Kidney epithelial cell (primary cell): Measurements from ENCODE around the gene PCSK2. TPM values are rescaled to one million over a fixed set of nuclear protein-coding genes. Genes with fewer than 3 reads are reported as not detected.

Source experiments
- DNase-seq: peaks from one replicate; pipeline ENCODE4 v3.0.0-alpha.2; 2010; ENCODE audit warnings: low read depth
- H3K27me3 ChIP-seq: 2 replicates; pipeline ENCODE4 v1.6.0; 2011; ENCODE audit warnings: low read length; ENCODE audit not compliant: control insufficient read depth, insufficient read depth
- H3K36me3 ChIP-seq: 2 replicates; pipeline ENCODE4 v1.5.1; 2011; ENCODE audit warnings: low read length; ENCODE audit not compliant: control insufficient read depth, insufficient read depth
- H3K4me3 ChIP-seq: 2 replicates; pipeline ENCODE4 v1.5.1; 2011; ENCODE audit warnings: low read depth, mild to moderate bottlenecking, control low read depth, low read length
- total RNA-seq: library from RNA; depleted of rRNA; stranded (reverse); fragments of >200 nt; gene quantifications from 2 replicates; pipeline ENCODE4 v1.2.3, GENCODE V29; 2015
- TF ChIP-seq, protein P1 (sequence below): IDR thresholded peaks from 2 replicates; pipeline ENCODE4 v1.5.1; 2011; ENCODE audit warnings: mild to moderate bottlenecking, moderate library complexity, low read length, control low read depth, inconsistent platforms; ENCODE audit not compliant: insufficient read depth, poor library complexity, severe bottlenecking

Gene PCSK2
- total RNA-seq, 1 donor from 2014 or later, result 0.04 TPM

DNA sequence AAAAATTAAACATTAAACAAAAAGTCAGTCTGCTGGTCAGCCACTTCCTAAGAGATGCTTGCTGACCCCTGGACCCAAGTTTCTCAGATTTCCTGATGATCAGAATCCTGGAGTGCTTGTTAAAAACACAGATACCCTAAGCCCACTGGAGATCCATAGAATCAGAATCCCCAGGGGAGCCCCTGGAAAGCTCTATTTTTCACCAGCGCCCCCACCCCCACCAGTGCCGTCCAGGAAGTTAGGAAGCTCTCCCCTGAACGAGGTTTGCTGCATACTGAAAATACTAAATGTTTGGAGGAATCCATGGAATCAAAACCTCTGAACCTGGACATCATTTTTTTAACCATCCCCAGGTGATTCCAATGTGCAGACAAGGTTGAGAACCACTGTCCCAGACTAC is 235.1 kb downstream of the PCSK2 start:
- no peak for DNase-seq
- no peak overlapping the region for H3K4me3 ChIP-seq
- H3K36me3 ChIP-seq, result no peaks in the 10 kb centered on the region
- TF ChIP-seq, protein P1, sequence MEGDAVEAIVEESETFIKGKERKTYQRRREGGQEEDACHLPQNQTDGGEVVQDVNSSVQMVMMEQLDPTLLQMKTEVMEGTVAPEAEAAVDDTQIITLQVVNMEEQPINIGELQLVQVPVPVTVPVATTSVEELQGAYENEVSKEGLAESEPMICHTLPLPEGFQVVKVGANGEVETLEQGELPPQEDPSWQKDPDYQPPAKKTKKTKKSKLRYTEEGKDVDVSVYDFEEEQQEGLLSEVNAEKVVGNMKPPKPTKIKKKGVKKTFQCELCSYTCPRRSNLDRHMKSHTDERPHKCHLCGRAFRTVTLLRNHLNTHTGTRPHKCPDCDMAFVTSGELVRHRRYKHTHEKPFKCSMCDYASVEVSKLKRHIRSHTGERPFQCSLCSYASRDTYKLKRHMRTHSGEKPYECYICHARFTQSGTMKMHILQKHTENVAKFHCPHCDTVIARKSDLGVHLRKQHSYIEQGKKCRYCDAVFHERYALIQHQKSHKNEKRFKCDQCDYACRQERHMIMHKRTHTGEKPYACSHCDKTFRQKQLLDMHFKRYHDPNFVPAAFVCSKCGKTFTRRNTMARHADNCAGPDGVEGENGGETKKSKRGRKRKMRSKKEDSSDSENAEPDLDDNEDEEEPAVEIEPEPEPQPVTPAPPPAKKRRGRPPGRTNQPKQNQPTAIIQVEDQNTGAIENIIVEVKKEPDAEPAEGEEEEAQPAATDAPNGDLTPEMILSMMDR, result no peak
- H3K27me3 ChIP-seq, result no peaks in the 10 kb centered on the region

DNA sequence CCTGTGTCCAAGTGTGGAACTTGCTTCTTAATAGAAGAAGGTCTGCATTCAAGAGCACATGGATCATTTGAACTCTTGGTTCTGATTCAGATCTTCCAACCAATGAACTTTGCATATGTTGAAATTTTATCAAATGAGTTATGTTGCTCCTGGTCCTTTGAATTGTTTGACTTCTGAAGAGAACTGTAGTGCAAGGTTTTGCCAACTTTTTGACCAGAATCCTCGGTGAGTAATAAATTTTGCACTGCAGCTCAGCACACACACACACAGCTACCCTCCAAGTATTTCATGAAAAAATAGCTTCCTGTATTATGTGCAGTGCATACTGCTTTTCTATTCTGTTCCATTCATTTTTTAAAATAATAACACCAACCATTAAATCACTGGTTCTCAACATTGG is 236.9 kb downstream of the PCSK2 start:
- Histone ChIP-seq H3K36me3 (no peaks in the 10 kb centered on the region), H3K27me3 (no peaks in the 10 kb centered on the region), H3K4me3 (no peak overlapping the region)
- TF ChIP-seq, protein P1, result no peak
- DNase-seq, result no peak

DNA sequence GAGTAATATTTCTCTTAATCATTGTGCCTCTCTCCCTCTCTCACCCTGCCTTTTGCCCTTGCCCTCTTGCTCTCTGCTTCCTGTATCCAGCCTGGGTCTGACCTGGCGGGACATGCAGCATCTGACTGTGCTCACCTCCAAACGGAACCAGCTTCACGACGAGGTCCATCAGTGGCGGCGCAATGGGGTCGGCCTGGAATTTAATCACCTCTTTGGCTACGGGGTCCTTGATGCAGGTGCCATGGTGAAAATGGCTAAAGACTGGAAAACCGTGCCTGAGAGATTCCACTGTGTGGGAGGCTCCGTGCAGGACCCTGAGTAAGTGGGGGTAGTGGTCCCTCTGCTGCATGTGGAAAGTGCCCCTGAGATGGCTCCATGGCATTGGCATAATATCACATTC is 238.4 kb downstream of the PCSK2 start:
- H3K27me3 ChIP-seq, result no peaks in the 10 kb centered on the region
- TF ChIP-seq, protein P1, result no peak
- H3K4me3 ChIP-seq, result no peak overlapping the region
- no peak for DNase-seq
- H3K36me3 ChIP-seq, result no peaks in the 10 kb centered on the region

DNA sequence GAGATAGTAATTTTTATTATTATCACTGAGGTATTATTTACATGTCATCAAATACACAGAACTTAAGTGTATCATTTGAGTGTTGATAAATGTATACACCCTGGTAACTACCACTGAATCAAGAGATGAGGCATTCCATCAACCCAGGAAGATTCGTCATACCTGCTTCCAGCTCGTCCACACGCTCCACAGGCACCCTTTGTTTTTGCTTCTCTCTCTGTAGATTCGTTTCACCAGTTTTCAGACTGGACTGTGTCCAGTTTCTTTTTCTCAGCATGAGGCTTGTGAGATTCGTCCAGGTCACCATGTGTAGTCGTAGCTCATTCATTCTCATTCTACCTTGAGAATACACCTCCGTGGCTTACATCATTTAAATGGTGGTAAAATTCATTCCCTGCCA is 239.8 kb downstream of the PCSK2 start:
- Histone ChIP-seq H3K36me3 (no peaks in the 10 kb centered on the region), H3K27me3 (no peaks in the 10 kb centered on the region), H3K4me3 (no peak overlapping the region)
- no peak for DNase-seq
- TF ChIP-seq, protein P1, result no peak

DNA sequence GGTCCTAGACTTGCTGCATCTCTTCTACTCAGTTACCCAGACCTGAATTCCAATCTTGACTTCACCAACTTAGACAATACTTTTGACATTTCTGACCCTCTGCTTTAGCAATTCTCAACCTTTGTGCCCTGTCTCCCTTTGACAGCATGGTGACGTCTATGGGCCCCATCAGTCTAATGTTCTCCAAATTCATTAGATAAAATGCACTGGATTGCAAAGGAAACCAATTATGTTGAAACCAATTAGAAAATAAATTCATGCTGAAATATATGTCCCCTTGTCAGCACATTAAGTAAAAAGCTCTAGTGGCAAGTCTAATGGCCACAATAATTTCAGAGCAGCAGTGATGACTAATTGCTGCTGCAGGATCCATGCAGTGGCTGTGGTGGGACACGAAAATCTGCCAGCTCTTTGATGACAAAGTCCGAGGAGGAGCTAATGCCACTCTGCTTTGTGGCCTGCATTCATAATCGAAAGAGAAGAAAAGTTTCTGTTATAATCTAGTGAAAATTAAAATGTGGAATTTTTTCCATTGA is 240.3 kb downstream of the PCSK2 start:
- no peak for DNase-seq
- Histone ChIP-seq H3K36me3 (no peaks in the 10 kb centered on the region), H3K4me3 (no peak overlapping the region), H3K27me3 (no peaks in the 10 kb centered on the region)
- TF ChIP-seq, protein P1, result no peak
